IMR-90 (cell line): ENCODE results near the gene SMC5. TPM values are rescaled to one million over a fixed set of nuclear protein-coding genes. Genes with fewer than 3 reads are reported as not detected.

Experiments used
- ATAC-seq: fragments of 200-7000 bp; cut with Tn5 transposase; 2 replicates; pipeline ENCODE4 v1.9.1; 2020; ENCODE audit warnings: low read depth, mild to moderate bottlenecking, moderate library complexity
- BruUV-seq: library from RNA; stranded (reverse); fragments of 400-500 nt; replicated peaks from 2 replicates; lab custom pipeline; 2021; lab: Mats Ljungman, UMichigan
- CTCF ChIA-PET: fragments of 300-600 bp; formaldehyde crosslinking; extraction: SDS; loops from one replicate; lab custom pipeline; 2021; ENCODE audit warnings: antibody characterized with exemption; lab: Yijun Ruan, JAX
- POLR2A ChIA-PET: fragments of 300-600 bp; sonication (Branson Sonifier 250); formaldehyde crosslinking; loops from one replicate; lab custom pipeline; 2022; ENCODE audit warnings: antibody characterized with exemption; ENCODE audit not compliant: unreplicated experiment; lab: Charles Lee
- DNase-seq: peaks from one replicate; pipeline ENCODE4 v3.0.0; 2013
- H2AFZ ChIP-seq: replicated peaks from 2 replicates; pipeline ENCODE3; 2013; ENCODE audit warnings: low read length, mild to moderate bottlenecking; ENCODE audit not compliant: poor library complexity
- H2AK5ac ChIP-seq: 2 replicates; pipeline ENCODE4 v1.6.1; 2013; ENCODE audit warnings: low read depth, low read length, inconsistent platforms
- H2AK9ac ChIP-seq: replicated peaks from 2 replicates; pipeline ENCODE3; 2013; ENCODE audit warnings: mild to moderate bottlenecking, low read depth, low read length, moderate library complexity; ENCODE audit not compliant: poor library complexity
- H2BK120ac ChIP-seq: 2 replicates; pipeline ENCODE4 v1.6.1; 2013; ENCODE audit warnings: low read depth, low read length, inconsistent platforms
- H2BK15ac ChIP-seq: 3 replicates; pipeline ENCODE4 v1.6.1; 2013; ENCODE audit warnings: low read depth, low read length, inconsistent platforms
- H2BK20ac ChIP-seq: 2 replicates; pipeline ENCODE4 v1.6.1; 2013; ENCODE audit warnings: low read depth, mild to moderate bottlenecking, inconsistent platforms, low read length, moderate library complexity
- H2BK5ac ChIP-seq: 2 replicates; pipeline ENCODE4 v1.6.1; 2013; ENCODE audit warnings: mild to moderate bottlenecking, low read depth, low read length, inconsistent platforms; ENCODE audit not compliant: poor library complexity, severe bottlenecking
- H3K14ac ChIP-seq: replicated peaks from 2 replicates; pipeline ENCODE4 v1.6.1; 2013; ENCODE audit warnings: low read depth, low read length, inconsistent platforms
- H3K18ac ChIP-seq: 2 replicates; pipeline ENCODE4 v1.6.1; 2013; ENCODE audit warnings: low read depth, low read length, control low read depth
- H3K23ac ChIP-seq: 2 replicates; pipeline ENCODE4 v1.6.1; 2013; ENCODE audit warnings: low read depth, low read length, inconsistent platforms
- H3K27ac ChIP-seq: 2 replicates; pipeline ENCODE4 v1.5.1; 2013; ENCODE audit warnings: mild to moderate bottlenecking, control low read depth, low read length; ENCODE audit not compliant: insufficient read depth
- H3K27me3 ChIP-seq: 2 replicates; pipeline ENCODE4 v1.6.1; 2013; ENCODE audit warnings: low read length; ENCODE audit not compliant: control insufficient read depth, insufficient read depth
- H3K36me3 ChIP-seq: 2 replicates; pipeline ENCODE4 v1.6.1; 2013; ENCODE audit warnings: low read length, mixed read lengths; ENCODE audit not compliant: control insufficient read depth, insufficient read depth
- H3K4ac ChIP-seq: 2 replicates; pipeline ENCODE4 v1.6.1; 2013; ENCODE audit warnings: low read depth, low read length, inconsistent platforms
- H3K4me1 ChIP-seq: 2 replicates; pipeline ENCODE4 v1.6.1; 2013; ENCODE audit warnings: low read length, mixed read lengths; ENCODE audit not compliant: control insufficient read depth, insufficient read depth
- H3K4me2 ChIP-seq: 2 replicates; pipeline ENCODE4 v1.6.1; 2013; ENCODE audit warnings: low read depth, mild to moderate bottlenecking, control low read depth, low read length, moderate library complexity
- H3K4me3 ChIP-seq: 2 replicates; pipeline ENCODE4 v1.5.1; 2013; ENCODE audit warnings: low read depth, mild to moderate bottlenecking, control low read depth, low read length, moderate library complexity; ENCODE audit not compliant: insufficient read depth
- H3K56ac ChIP-seq: 2 replicates; pipeline ENCODE4 v1.6.1; 2013; ENCODE audit warnings: low read length, inconsistent platforms; ENCODE audit not compliant: insufficient read depth; ENCODE audit errors: extremely low read depth
- H3K79me1 ChIP-seq, 2 experiments: 2 replicates each; pipeline ENCODE4 v1.6.1; 2013; ENCODE audit warnings: low read length in 2 of 2, inconsistent platforms in 1 of 2, low read depth in 1 of 2
- H3K9ac ChIP-seq: 2 replicates; pipeline ENCODE4 v1.6.1; 2013; ENCODE audit warnings: low read depth, low read length, control low read depth
- H3K9me1 ChIP-seq: 2 replicates; pipeline ENCODE4 v1.6.1; 2013; ENCODE audit warnings: low read length, inconsistent platforms; ENCODE audit not compliant: insufficient read depth
- H3K9me3 ChIP-seq: 2 replicates; pipeline ENCODE4 v1.6.1; 2013; ENCODE audit warnings: low read length; ENCODE audit not compliant: control insufficient read depth, insufficient read depth
- H4K20me1 ChIP-seq: 2 replicates; pipeline ENCODE4 v1.6.1; 2013; ENCODE audit warnings: low read length, inconsistent platforms; ENCODE audit not compliant: insufficient read depth
- H4K5ac ChIP-seq: 2 replicates; pipeline ENCODE4 v1.6.1; 2013; ENCODE audit warnings: mild to moderate bottlenecking, low read depth, low read length, control low read depth
- H4K8ac ChIP-seq, 2 experiments: 2 replicates each; pipeline ENCODE4 v1.6.1; 2013; ENCODE audit warnings: low read depth in 2 of 2, low read length in 2 of 2, control low read depth in 1 of 2, inconsistent platforms in 1 of 2
- H4K91ac ChIP-seq: 2 replicates; pipeline ENCODE4 v1.6.1; 2013; ENCODE audit warnings: low read depth, low read length, inconsistent platforms; ENCODE audit not compliant: insufficient read depth
- BHLHE40 ChIP-seq: fragments of 150-350 bp; IDR thresholded peaks from 2 replicates; pipeline ENCODE4 v1.6.1; 2016; ENCODE audit warnings: mild to moderate bottlenecking, low read depth, low read length
- FOS ChIP-seq: fragments of 150-350 bp; IDR thresholded peaks from 2 replicates; pipeline ENCODE4 v1.6.1; 2016; ENCODE audit warnings: low read depth, low read length
- MAZ ChIP-seq: IDR thresholded peaks from 2 replicates; pipeline ENCODE4 v1.6.1; 2012; ENCODE audit warnings: low read depth, mild to moderate bottlenecking, low read length, improper control_type of control experiment, moderate library complexity, borderline replicate concordance
- MXI1 ChIP-seq: IDR thresholded peaks from 2 replicates; pipeline ENCODE4 v1.6.1; 2012; ENCODE audit warnings: low read depth, mild to moderate bottlenecking, low read length, moderate library complexity, borderline replicate concordance
- NFE2L2 ChIP-seq: fragments of 150-350 bp; IDR thresholded peaks from 2 replicates; pipeline ENCODE4 v1.6.1; 2016; ENCODE audit warnings: low read depth, mild to moderate bottlenecking, low read length
- RAD21 ChIP-seq: IDR thresholded peaks from 2 replicates; pipeline ENCODE4 v1.6.1; 2012; ENCODE audit warnings: low read length, improper control_type of control experiment
- RCOR1 ChIP-seq: IDR thresholded peaks from 2 replicates; pipeline ENCODE4 v1.6.1; 2012; ENCODE audit warnings: mild to moderate bottlenecking, low read length, improper control_type of control experiment; ENCODE audit not compliant: insufficient replicate concordance
- RFX5 ChIP-seq: IDR thresholded peaks from 2 replicates; pipeline ENCODE4 v1.8.0; 2012; ENCODE audit warnings: low read depth, mild to moderate bottlenecking, low read length, moderate library complexity
- SMC3 ChIP-seq: fragments of 150-350 bp; IDR thresholded peaks from 2 replicates; pipeline ENCODE4 v1.6.1; 2016; ENCODE audit warnings: low read depth, mild to moderate bottlenecking, antibody characterized with exemption, low read length, moderate library complexity
- WGBS, 2 experiments: methylation state at CpG; one replicate each; pipeline versions ENCODE4 v1.1.5 to v1.1.7; 2013; ENCODE audit warnings: missing lambda C conversion rate in 2 of 2; ENCODE audit not compliant: insufficient read length in 1 of 2; ENCODE audit errors: extremely low coverage in 2 of 2; 5-methylcytosine and 5-hydroxymethylcytosine counted together
- dilution Hi-C: fragments of 300-500 bp; cut with HindIII; formaldehyde crosslinking; loops from one replicate; pipeline ENCODE4 v1.14.3; 2018; ENCODE audit warnings: low sequenced_read_pairs; ENCODE audit not compliant: unreplicated experiment
- in situ Hi-C: fragments of 300-500 bp; cut with MboI; formaldehyde crosslinking; loops from 3 replicates; pipeline ENCODE4 v1.14.3; 2019; ENCODE audit warnings: low sequenced_read_pairs, inconsistent platforms, mixed read lengths
- intact Hi-C: fragments of 100-400 bp; cut with micrococcal nuclease; formaldehyde crosslinking; loops from 2 replicates; pipeline ENCODE4 v1.10.0; 2022
- polyA plus RNA-seq, 3 experiments: library from polyadenylated mRNA; depleted of rRNA; stranded (reverse); fragments of >200 nt; gene quantifications; 2 replicates each; pipeline ENCODE4 v1.2.3, GENCODE V29; 2012; ENCODE audit warnings: low replicate concordance in 1 of 3
- total RNA-seq: library from RNA; depleted of rRNA; stranded (reverse); fragments of >200 nt; gene quantifications from 2 replicates; pipeline ENCODE4 v1.2.3, GENCODE V29; 2012
- TF ChIP-seq, protein P1 (sequence below): fragments of 150-350 bp; IDR thresholded peaks from 2 replicates; pipeline ENCODE4 v1.6.1; 2016; ENCODE audit warnings: low read depth, mild to moderate bottlenecking, low read length, moderate library complexity, borderline replicate concordance

The SMC5 gene
- total and polyA plus RNA-seq, 2 of the 4 experiments (the other 2 are of a cell fraction) = 12.0 to 13.3 TPM

DNA sequence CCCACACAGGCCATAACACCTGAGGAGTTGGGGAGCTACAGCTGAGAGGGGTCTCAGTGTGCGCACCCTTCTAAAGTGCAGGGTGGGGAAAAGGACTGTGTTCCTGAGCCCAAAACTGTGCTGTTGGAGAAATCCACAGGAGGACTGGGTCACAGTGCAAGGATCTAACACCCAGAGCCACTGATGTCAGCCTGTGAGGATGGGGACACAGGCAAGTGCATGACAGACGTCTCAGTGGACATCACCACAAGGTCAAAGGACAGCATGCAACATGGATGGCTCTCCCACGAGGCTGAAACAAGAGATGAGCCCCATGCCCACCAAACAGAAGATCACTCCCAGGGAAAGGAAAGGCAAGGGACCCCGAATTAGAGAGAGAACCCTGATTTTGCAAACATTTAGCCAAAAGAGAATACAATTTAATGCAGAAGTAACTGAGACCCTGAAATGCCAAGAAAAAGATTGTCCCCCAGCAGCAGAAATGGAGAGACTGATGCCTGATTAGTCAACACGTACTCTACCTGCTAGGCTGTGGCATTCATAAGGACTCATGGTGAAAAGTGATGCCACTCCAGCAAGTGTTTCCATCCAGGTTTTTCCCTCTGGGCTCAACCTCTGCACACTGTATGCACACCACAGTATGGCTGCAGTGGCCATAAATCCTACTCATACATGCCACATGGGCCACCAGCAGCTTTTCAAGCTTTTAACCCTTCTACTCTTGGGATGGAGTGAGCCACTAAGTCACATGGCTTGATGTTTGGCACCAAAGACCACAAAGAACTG is 141.5 kb downstream of the SMC5 start:
- Histone ChIP-seq H2BK20ac (no peak overlapping the region), H2AK9ac (no peak overlapping the region), H3K36me3 (no peaks in the 10 kb centered on the region; the same call in 1 of the 2 replicates), H4K91ac (no peak overlapping the region), H3K27ac (no peak overlapping the region), H4K8ac (no peak overlapping the region), H2BK15ac (no peak overlapping the region), H3K4me3 (no peak overlapping the region), H3K14ac (no peak overlapping the region), H3K9ac (no peak overlapping the region), H4K20me1 (peaks cover 83% of the 10 kb centered on the region), H3K56ac (no peak overlapping the region), H3K4ac (no peak overlapping the region), H3K4me2 (no peak overlapping the region), H3K79me1 (peaks cover 31 to 84% of the 10 kb centered on the region in 2 experiments), H4K5ac (no peak overlapping the region), H3K9me1 (peaks cover 19% of the 10 kb centered on the region), H2AFZ (no peak overlapping the region), H3K9me3 (no peaks in the 10 kb centered on the region), H3K18ac (no peak overlapping the region), H2AK5ac (no peak overlapping the region), H2BK5ac (no peak overlapping the region), H3K23ac (peak overlapping the region; percentile 24; the same call in 1 of the 2 replicates), H3K27me3 (no peaks in the 10 kb centered on the region), H3K4me1 (peaks cover 14% of the 10 kb centered on the region), H2BK120ac (no peak overlapping the region)
- BruUV-seq = no TSS peak
- intact Hi-C loops (no loop called here), in situ Hi-C loops (no loop called here), dilution Hi-C loops (no loop called here)
- TF ChIP-seq RFX5 = no peak
- TF ChIP-seq RAD21 = no peak
- TF ChIP-seq RCOR1 = no peak
- TF ChIP-seq SMC3 = no peak
- TF ChIP-seq FOS = no peak
- no peak for TF ChIP-seq NFE2L2
- TF ChIP-seq MAZ = no peak
- TF ChIP-seq, protein P1, sequence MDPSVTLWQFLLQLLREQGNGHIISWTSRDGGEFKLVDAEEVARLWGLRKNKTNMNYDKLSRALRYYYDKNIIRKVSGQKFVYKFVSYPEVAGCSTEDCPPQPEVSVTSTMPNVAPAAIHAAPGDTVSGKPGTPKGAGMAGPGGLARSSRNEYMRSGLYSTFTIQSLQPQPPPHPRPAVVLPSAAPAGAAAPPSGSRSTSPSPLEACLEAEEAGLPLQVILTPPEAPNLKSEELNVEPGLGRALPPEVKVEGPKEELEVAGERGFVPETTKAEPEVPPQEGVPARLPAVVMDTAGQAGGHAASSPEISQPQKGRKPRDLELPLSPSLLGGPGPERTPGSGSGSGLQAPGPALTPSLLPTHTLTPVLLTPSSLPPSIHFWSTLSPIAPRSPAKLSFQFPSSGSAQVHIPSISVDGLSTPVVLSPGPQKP = no peak
- TF ChIP-seq BHLHE40 = no peak
- TF ChIP-seq MXI1 = no peak
- ATAC-seq (no peak), DNase-seq (no peak)
- POLR2A ChIA-PET = no interaction called here
- CTCF ChIA-PET = no interaction called here
- 100% methylated on average over 1 of the region's 5 CpGs; no CpG with 5 or more reads in 1 of the 2 experiments for WGBS, 2 experiments
